Measurements from ENCODE around the gene ASIC3. TPM values are rescaled to one million over a fixed set of nuclear protein-coding genes. Genes with fewer than 3 reads are reported as not detected.

Gene ASIC3
- total and polyA plus RNA-seq, 7 experiments from 2014 or later = 6.7 to 17.7 (median 13.7) TPM; not detected in 2

- ATAC-seq (peak; percentile 59), DNase-seq (peak in 2 of 9 donors; percentile 33 to 39)
- H3K4me1 ChIP-seq (ENCODE audit: control insufficient read depth in 2 of 2, insufficient read depth in 2 of 2, low read length in 2 of 2) = peaks cover 14 to 22% of the 10 kb centered on the region in 2 donors
- intact Hi-C loops (cut with micrococcal nuclease) = loop anchor here (10.0 kb wide), 6 partner anchors 426 to 1944 kb away; partner anchors contain the start of genes KMT2C (in 1 of the 2), RHEB (in 1 of the 2), ZNF398 (in 1 of the 2) and ZNF862 (in 1 of the 2)
- no peaks in the 10 kb centered on the region for H3K36me3 ChIP-seq (ENCODE audit: control insufficient read depth in 2 of 3, insufficient read depth in 3 of 3, low read length in 3 of 3)
- H3K27ac ChIP-seq (ENCODE audit: low read depth, low read length) = no peak overlapping the region
- POLR2A ChIA-PET = interaction anchor here (0.6 to 1.3 kb wide), 4 partner anchors 29 to 116 kb away, joined by 3 read pairs; no protein-coding TSS in a partner anchor
- H3K9me3 ChIP-seq (ENCODE audit: control insufficient read depth in 2 of 3, low read length in 3 of 3) = no peaks in the 10 kb centered on the region
- H3K27me3 ChIP-seq (ENCODE audit: control insufficient read depth in 2 of 2, insufficient read depth in 2 of 2, low read length in 2 of 2) = no peaks in the 10 kb centered on the region
- CTCF ChIA-PET = interaction anchor here (0.6 to 1.3 kb wide), 5 partner anchors 19 to 127 kb away, joined by 3 to 4 read pairs (median 3); partner anchors contain the start of gene ABCB8
- Mint-ChIP-seq H3K9me3 (peaks cover 0 to 3% (median 0%) of the 10 kb centered on the region in 11 donors), H3K4me1 (peaks cover 22 to 41% (median 35%) of the 10 kb centered on the region in 7 donors), H3K27ac (peak overlapping the region in 7 of 9 donors; percentile 34 to 83 (median 60)), H3K36me3 (peaks cover 0 to 1% (median 0%) of the 10 kb centered on the region in 5 donors), H3K27me3 (peaks cover 0 to 14% (median 0%) of the 10 kb centered on the region in 5 donors), H3K4me3 (peak overlapping the region; percentile 39 to 91 (median 78))
- no peak overlapping the region for H3K4me3 ChIP-seq (ENCODE audit: low read length)
Measured at GRCh38 chr7:151088856-151089699, 40.7 kb downstream of the ASIC3 start.

- no peak for DNase-seq
- Histone ChIP-seq H3K27me3 (ENCODE audit: control insufficient read depth in 2 of 2, insufficient read depth in 2 of 2, low read length in 2 of 2) (no peaks in the 10 kb centered on the region), H3K4me1 (ENCODE audit: control insufficient read depth in 2 of 2, insufficient read depth in 2 of 2, low read length in 2 of 2) (peaks cover 12 to 18% of the 10 kb centered on the region in 2 donors), H3K9me3 (ENCODE audit: control insufficient read depth in 2 of 3, low read length in 3 of 3) (no peaks in the 10 kb centered on the region), H3K4me3 (ENCODE audit: low read length) (no peak overlapping the region), H3K27ac (ENCODE audit: low read depth, low read length) (no peak overlapping the region), H3K36me3 (ENCODE audit: control insufficient read depth in 2 of 3, insufficient read depth in 3 of 3, low read length in 3 of 3) (no peaks in the 10 kb centered on the region)
- H3K9me3 Mint-ChIP-seq = peaks cover 0 to 1% (median 0%) of the 10 kb centered on the region in 11 donors
- no peak overlapping the region for H3K4me3 Mint-ChIP-seq
- peaks cover 17 to 34% (median 29%) of the 10 kb centered on the region in 7 donors for H3K4me1 Mint-ChIP-seq
- H3K36me3 Mint-ChIP-seq = no peaks in the 10 kb centered on the region
- intact Hi-C loops (cut with micrococcal nuclease) = loop anchor here (5.0 to 10.0 kb wide), 7 partner anchors 33 to 1945 kb away; partner anchors contain the start of genes CDK5 (in 1 of the 2), KMT2C (in 1 of the 2), RHEB (in 1 of the 2) and SLC4A2 (in 1 of the 2)
- POLR2A ChIA-PET = interaction anchor here (0.7 kb wide), 2 partner anchors 30 to 319 kb away, joined by 3 read pairs; no protein-coding TSS in a partner anchor
- no peak for ATAC-seq
- peaks cover 0 to 8% (median 0%) of the 10 kb centered on the region in 5 donors for H3K27me3 Mint-ChIP-seq
- CTCF ChIA-PET = interaction anchor here (0.6 to 1.2 kb wide), 2 partner anchors 62 to 128 kb away, joined by 3 read pairs; partner anchors contain the start of gene ABCB8
- H3K27ac Mint-ChIP-seq = no peak overlapping the region
Measured at GRCh38 chr7:151089893-151090730, 41.8 kb downstream of the ASIC3 start.

DNA sequence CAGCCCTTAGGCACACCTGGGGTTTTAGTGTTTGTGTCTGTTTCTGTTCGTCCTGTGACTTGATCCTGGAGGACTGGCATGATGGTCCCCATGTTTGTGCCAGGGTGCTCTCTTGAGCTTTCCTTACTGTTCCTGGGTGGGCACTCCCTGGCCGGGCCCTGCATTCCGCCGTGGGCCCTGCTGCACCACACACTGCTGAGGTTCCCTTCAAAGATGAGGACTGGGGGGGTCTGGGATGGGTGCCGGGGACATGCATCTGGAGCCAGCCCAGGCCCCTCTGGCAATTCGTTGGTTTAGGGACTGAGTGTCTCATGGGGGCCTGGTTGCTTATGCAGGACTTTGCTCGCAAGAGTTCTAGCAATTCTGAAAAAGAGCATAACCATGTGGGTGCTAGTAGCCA, 42.7 kb downstream of the ASIC3 start:
- H3K27ac Mint-ChIP-seq = no peak overlapping the region
- Histone ChIP-seq H3K4me3 (ENCODE audit: low read length) (no peak overlapping the region), H3K9me3 (ENCODE audit: control insufficient read depth in 2 of 3, low read length in 3 of 3) (no peaks in the 10 kb centered on the region), H3K36me3 (ENCODE audit: control insufficient read depth in 2 of 3, insufficient read depth in 3 of 3, low read length in 3 of 3) (no peaks in the 10 kb centered on the region), H3K27me3 (ENCODE audit: control insufficient read depth in 2 of 2, insufficient read depth in 2 of 2, low read length in 2 of 2) (no peaks in the 10 kb centered on the region), H3K27ac (ENCODE audit: low read depth, low read length) (no peak overlapping the region), H3K4me1 (ENCODE audit: control insufficient read depth in 2 of 2, insufficient read depth in 2 of 2, low read length in 2 of 2) (peaks cover 5 to 9% of the 10 kb centered on the region in 2 donors)
- H3K4me1 Mint-ChIP-seq = peaks cover 8 to 26% (median 23%) of the 10 kb centered on the region in 7 donors
- H3K36me3 Mint-ChIP-seq = no peaks in the 10 kb centered on the region
- H3K4me3 Mint-ChIP-seq = no peak overlapping the region
- H3K9me3 Mint-ChIP-seq = peaks cover 0 to 1% (median 0%) of the 10 kb centered on the region in 11 donors
- ATAC-seq = no peak
- intact Hi-C loops (cut with micrococcal nuclease) = loop anchor here in 1 of 2 donors (5.0 kb wide), 1 partner anchor 34 kb away; the partner anchor contains the start of genes CDK5 and SLC4A2
- no peak for DNase-seq
- CTCF ChIA-PET = no interaction called here
- POLR2A ChIA-PET = no interaction called here
- H3K27me3 Mint-ChIP-seq = no peaks in the 10 kb centered on the region

DNA sequence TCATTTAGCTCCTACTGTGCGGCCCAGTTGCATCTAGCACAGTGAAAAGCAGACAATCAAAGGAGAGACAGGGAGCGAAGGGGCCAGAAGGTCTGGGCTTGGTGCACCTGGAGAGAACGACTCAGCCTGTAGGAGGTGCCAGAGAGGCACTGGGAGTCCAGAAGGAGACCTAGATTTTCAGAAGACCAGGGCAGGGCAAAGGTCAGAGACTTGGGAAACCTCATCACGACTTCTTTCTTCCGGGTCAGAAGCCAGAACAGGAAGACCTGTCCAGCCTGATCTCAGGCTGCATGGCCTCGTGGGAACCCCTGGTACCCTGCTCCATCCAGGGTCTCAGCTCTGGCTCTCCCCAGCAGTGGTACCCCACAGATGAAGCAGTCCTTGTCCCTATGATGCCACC, 43.1 kb downstream of the ASIC3 start:
- POLR2A ChIA-PET = no interaction called here

DNA sequence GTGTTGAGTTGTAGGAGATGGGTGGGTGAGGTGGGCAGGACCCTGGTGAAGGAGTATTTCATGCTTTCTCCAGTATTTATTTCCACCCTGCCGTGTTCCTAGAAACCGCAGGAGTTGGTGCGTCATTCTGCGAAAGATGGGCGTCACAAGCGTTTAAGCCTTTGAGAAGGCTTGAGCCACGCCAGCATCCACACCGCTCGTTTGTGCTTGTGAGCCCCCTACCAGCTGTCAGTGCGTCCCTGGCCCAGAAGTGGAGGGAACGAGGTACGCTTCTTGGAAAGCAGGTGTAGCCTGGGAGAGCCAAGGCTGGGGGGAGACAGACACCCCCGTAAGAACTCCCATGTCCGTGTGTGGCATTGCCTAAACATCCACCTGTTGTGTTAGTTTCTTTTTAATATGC, 43.7 kb downstream of the ASIC3 start:
- ATAC-seq = no peak
- CTCF ChIA-PET = no interaction called here
- Mint-ChIP-seq H3K4me1 (peaks cover 8 to 26% (median 20%) of the 10 kb centered on the region in 7 donors), H3K27me3 (no peaks in the 10 kb centered on the region), H3K9me3 (peaks cover 0 to 1% (median 0%) of the 10 kb centered on the region in 11 donors), H3K36me3 (no peaks in the 10 kb centered on the region), H3K4me3 (no peak overlapping the region), H3K27ac (no peak overlapping the region)
- POLR2A ChIA-PET = interaction anchor here (0.7 kb wide), 1 partner anchor 16 kb away, joined by 3 read pairs; no protein-coding TSS in a partner anchor
- intact Hi-C loops (cut with micrococcal nuclease) = loop anchor here in 1 of 2 donors (5.0 kb wide), 1 partner anchor 35 kb away; the partner anchor contains the start of genes CDK5 and SLC4A2
- Histone ChIP-seq H3K36me3 (ENCODE audit: control insufficient read depth in 2 of 3, insufficient read depth in 3 of 3, low read length in 3 of 3) (no peaks in the 10 kb centered on the region), H3K4me3 (ENCODE audit: low read length) (no peak overlapping the region), H3K27ac (ENCODE audit: low read depth, low read length) (no peak overlapping the region), H3K4me1 (ENCODE audit: control insufficient read depth in 2 of 2, insufficient read depth in 2 of 2, low read length in 2 of 2) (peaks cover 5 to 9% of the 10 kb centered on the region in 2 donors), H3K27me3 (ENCODE audit: control insufficient read depth in 2 of 2, insufficient read depth in 2 of 2, low read length in 2 of 2) (no peaks in the 10 kb centered on the region), H3K9me3 (ENCODE audit: control insufficient read depth in 2 of 3, low read length in 3 of 3) (no peaks in the 10 kb centered on the region)
- no peak for DNase-seq

More for the DNA sequence above, 43.1 kb downstream of the ASIC3 start:
- Histone ChIP-seq H3K27me3 (ENCODE audit: control insufficient read depth in 2 of 2, insufficient read depth in 2 of 2, low read length in 2 of 2) (no peaks in the 10 kb centered on the region), H3K4me3 (ENCODE audit: low read length) (no peak overlapping the region), H3K9me3 (ENCODE audit: control insufficient read depth in 2 of 3, low read length in 3 of 3) (no peaks in the 10 kb centered on the region), H3K36me3 (ENCODE audit: control insufficient read depth in 2 of 3, insufficient read depth in 3 of 3, low read length in 3 of 3) (no peaks in the 10 kb centered on the region), H3K4me1 (ENCODE audit: control insufficient read depth in 2 of 2, insufficient read depth in 2 of 2, low read length in 2 of 2) (peaks cover 5 to 9% of the 10 kb centered on the region in 2 donors), H3K27ac (ENCODE audit: low read depth, low read length) (no peak overlapping the region)
- DNase-seq = no peak
- CTCF ChIA-PET = no interaction called here
- no peaks in the 10 kb centered on the region for H3K27me3 Mint-ChIP-seq
- peak overlapping the region in 1 of 9 donors; percentile 43 for H3K27ac Mint-ChIP-seq
- H3K36me3 Mint-ChIP-seq = no peaks in the 10 kb centered on the region
- no peak overlapping the region for H3K4me3 Mint-ChIP-seq
- peaks cover 8 to 26% (median 23%) of the 10 kb centered on the region in 7 donors for H3K4me1 Mint-ChIP-seq
- H3K9me3 Mint-ChIP-seq = peaks cover 0 to 1% (median 0%) of the 10 kb centered on the region in 11 donors
- no peak for ATAC-seq
- intact Hi-C loops (cut with micrococcal nuclease) = loop anchor here in 1 of 2 donors (5.0 kb wide), 1 partner anchor 34 kb away; the partner anchor contains the start of genes CDK5 and SLC4A2

DNA sequence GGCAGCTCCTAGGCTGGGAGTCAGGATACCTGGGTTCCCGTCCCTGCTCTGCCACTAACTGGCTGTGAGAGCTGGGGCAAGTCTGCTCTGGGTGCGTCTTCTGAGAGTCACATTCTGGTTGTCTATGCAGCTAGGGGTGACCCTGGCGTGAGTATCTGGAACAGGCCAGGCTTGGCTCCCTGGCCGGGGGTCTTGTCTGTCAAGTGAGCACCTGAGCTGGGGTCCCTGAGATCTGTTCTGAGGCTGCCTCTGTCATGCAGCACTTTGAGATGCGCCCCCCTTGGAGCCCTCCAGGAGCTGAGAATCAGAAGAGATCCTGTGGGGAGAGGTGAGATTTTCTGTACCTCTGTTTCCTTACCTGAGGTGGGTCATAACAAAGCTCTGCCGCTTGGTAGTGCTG, 45.4 kb downstream of the ASIC3 start:
- Mint-ChIP-seq H3K9me3 (peaks cover 0 to 1% (median 0%) of the 10 kb centered on the region in 11 donors), H3K4me1 (peaks cover 3 to 20% (median 16%) of the 10 kb centered on the region in 7 donors), H3K27ac (no peak overlapping the region), H3K36me3 (no peaks in the 10 kb centered on the region), H3K27me3 (no peaks in the 10 kb centered on the region), H3K4me3 (no peak overlapping the region)
- CTCF ChIA-PET = interaction anchor here (1.1 kb wide), 1 partner anchor 17 kb away, joined by 7 read pairs; no protein-coding TSS in a partner anchor
- Histone ChIP-seq H3K27me3 (ENCODE audit: control insufficient read depth in 2 of 2, insufficient read depth in 2 of 2, low read length in 2 of 2) (no peaks in the 10 kb centered on the region), H3K9me3 (ENCODE audit: control insufficient read depth in 2 of 3, low read length in 3 of 3) (no peaks in the 10 kb centered on the region), H3K4me3 (ENCODE audit: low read length) (no peak overlapping the region), H3K36me3 (ENCODE audit: control insufficient read depth in 2 of 3, insufficient read depth in 3 of 3, low read length in 3 of 3) (no peaks in the 10 kb centered on the region), H3K27ac (ENCODE audit: low read depth, low read length) (no peak overlapping the region), H3K4me1 (ENCODE audit: control insufficient read depth in 2 of 2, insufficient read depth in 2 of 2, low read length in 2 of 2) (no peaks in the 10 kb centered on the region)
- ATAC-seq = no peak
- no peak for DNase-seq
- intact Hi-C loops (cut with micrococcal nuclease) = loop anchor here in 1 of 2 donors (5.0 kb wide), 1 partner anchor 36 kb away; the partner anchor contains the start of genes CDK5 and SLC4A2
- POLR2A ChIA-PET = no interaction called here
